Esophagus muscularis mucosa (tissue), 4 donors: ENCODE results near the gene DCLK3. TPM values are rescaled to one million over a fixed set of nuclear protein-coding genes. Genes with fewer than 3 reads are reported as not detected.

Experiments
- DNase-seq: peaks from one replicate; pipeline ENCODE4 v3.0.0-alpha.2; 2017; ENCODE audit errors: extremely low spot score
- H3K27ac ChIP-seq, 4 donors: fragments of 200-600 bp; sonication (generic); replicated peaks in 1 of 4; 1 replicate in 3 of 4; 2 replicates in 1 of 4; pipeline ENCODE4 v1.5.1; 2016 to 2019; ENCODE audit warnings: mild to moderate bottlenecking in 1 of 4
- H3K27me3 ChIP-seq, 4 donors: fragments of 200-600 bp; sonication (generic); one replicate each; pipeline versions ENCODE4 v1.5.1 to v1.6.0; 2016 to 2019
- H3K36me3 ChIP-seq, 4 donors: fragments of 200-600 bp; sonication (generic); one replicate each; pipeline ENCODE4 v1.5.1; 2016 to 2019
- H3K4me1 ChIP-seq, 4 donors: fragments of 200-600 bp; sonication (generic); one replicate each; pipeline ENCODE4 v1.5.1; 2016 to 2019
- H3K4me3 ChIP-seq, 4 donors: fragments of 200-600 bp; sonication (generic); 1 replicate in 2 of 4; 2 replicates in 2 of 4; pipeline ENCODE4 v1.5.1; 2016 to 2019; ENCODE audit warnings: mild to moderate bottlenecking in 4 of 4, moderate library complexity in 1 of 4
- H3K9me3 ChIP-seq, 4 donors: fragments of 200-600 bp; sonication (generic); 1 replicate in 3 of 4; 2 replicates in 1 of 4; pipeline ENCODE4 v1.5.1; 2016 to 2019
- EP300 ChIP-seq: sonication (generic); formaldehyde crosslinking; IDR thresholded peaks from one replicate; pipeline ENCODE4 v1.6.1; 2017; ENCODE audit warnings: antibody characterized with exemption
- POLR2A ChIP-seq: fragments of 450-650 bp; IDR thresholded peaks from one replicate; pipeline ENCODE4 v1.6.1; 2017; ENCODE audit warnings: antibody characterized with exemption, moderate library complexity, mild to moderate bottlenecking, low read depth
- POLR2AphosphoS5 ChIP-seq, 2 donors: sonication (generic); formaldehyde crosslinking; IDR thresholded peaks; one replicate each; pipeline ENCODE4 v1.6.1; 2017; ENCODE audit warnings: antibody characterized with exemption in 2 of 2
- WGBS: methylation state at CpG from one replicate; pipeline ENCODE4 v1.1.5; 2018; 5-methylcytosine and 5-hydroxymethylcytosine counted together
- intact Hi-C: fragments of 100-400 bp; cut with DNase I; formaldehyde crosslinking; loops from one replicate; pipeline ENCODE4 v1.15.1; 2023
- total RNA-seq, 4 donors: library from RNA; depleted of rRNA; stranded (reverse); fragments of >200 nt; gene quantifications; one replicate each; pipeline versions ENCODE4 v1.1.0 to v1.2.1, GENCODE V29; 2016
- TF ChIP-seq, protein P1 (sequence below), 3 experiments: fragments of 200-600 bp in 2 of 3; fragments of 450-650 bp in 1 of 3; sonication (generic) in 2 of 3; IDR thresholded peaks; one replicate each; pipeline ENCODE4 v1.5.1; 2017 to 2019; ENCODE audit warnings: antibody characterized with exemption in 3 of 3, mild to moderate bottlenecking in 2 of 3, moderate library complexity in 1 of 3

The DCLK3 gene
- total RNA-seq, 4 donors from 2014 or later: under 0.01 to 0.33 (median 0.21) TPM

GRCh38 chr3:36730966-36731365 is 33.4 kb downstream of the DCLK3 start:
- Histone ChIP-seq H3K27me3 (peaks cover 0 to 11% (median 0%) of the 10 kb centered on the region in 4 donors), H3K27ac (no peak overlapping the region), H3K4me3 (no peak overlapping the region), H3K9me3 (no peaks in the 10 kb centered on the region), H3K4me1 (peaks cover 0 to 5% (median 0%) of the 10 kb centered on the region in 4 donors), H3K36me3 (no peaks in the 10 kb centered on the region)
- no peak for DNase-seq
- 90% methylated on average over 3 of the region's 3 CpGs for WGBS
- intact Hi-C loops: loop anchor here (5.0 kb wide), 1 partner anchor 226 kb away; no protein-coding TSS in a partner anchor
- TF ChIP-seq POLR2AphosphoS5 (IDR thresholded peaks at IDR 0.05) (no peak), POLR2A (no peak), EP300 (no peak)
- TF ChIP-seq, protein P1, sequence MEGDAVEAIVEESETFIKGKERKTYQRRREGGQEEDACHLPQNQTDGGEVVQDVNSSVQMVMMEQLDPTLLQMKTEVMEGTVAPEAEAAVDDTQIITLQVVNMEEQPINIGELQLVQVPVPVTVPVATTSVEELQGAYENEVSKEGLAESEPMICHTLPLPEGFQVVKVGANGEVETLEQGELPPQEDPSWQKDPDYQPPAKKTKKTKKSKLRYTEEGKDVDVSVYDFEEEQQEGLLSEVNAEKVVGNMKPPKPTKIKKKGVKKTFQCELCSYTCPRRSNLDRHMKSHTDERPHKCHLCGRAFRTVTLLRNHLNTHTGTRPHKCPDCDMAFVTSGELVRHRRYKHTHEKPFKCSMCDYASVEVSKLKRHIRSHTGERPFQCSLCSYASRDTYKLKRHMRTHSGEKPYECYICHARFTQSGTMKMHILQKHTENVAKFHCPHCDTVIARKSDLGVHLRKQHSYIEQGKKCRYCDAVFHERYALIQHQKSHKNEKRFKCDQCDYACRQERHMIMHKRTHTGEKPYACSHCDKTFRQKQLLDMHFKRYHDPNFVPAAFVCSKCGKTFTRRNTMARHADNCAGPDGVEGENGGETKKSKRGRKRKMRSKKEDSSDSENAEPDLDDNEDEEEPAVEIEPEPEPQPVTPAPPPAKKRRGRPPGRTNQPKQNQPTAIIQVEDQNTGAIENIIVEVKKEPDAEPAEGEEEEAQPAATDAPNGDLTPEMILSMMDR (IDR thresholded peaks at IDR 0.05): no peak

GRCh38 chr3:36729204-36730056 is 34.9 kb downstream of the DCLK3 start:
- WGBS: 47% methylated on average over 9 of the region's 9 CpGs

DNA sequence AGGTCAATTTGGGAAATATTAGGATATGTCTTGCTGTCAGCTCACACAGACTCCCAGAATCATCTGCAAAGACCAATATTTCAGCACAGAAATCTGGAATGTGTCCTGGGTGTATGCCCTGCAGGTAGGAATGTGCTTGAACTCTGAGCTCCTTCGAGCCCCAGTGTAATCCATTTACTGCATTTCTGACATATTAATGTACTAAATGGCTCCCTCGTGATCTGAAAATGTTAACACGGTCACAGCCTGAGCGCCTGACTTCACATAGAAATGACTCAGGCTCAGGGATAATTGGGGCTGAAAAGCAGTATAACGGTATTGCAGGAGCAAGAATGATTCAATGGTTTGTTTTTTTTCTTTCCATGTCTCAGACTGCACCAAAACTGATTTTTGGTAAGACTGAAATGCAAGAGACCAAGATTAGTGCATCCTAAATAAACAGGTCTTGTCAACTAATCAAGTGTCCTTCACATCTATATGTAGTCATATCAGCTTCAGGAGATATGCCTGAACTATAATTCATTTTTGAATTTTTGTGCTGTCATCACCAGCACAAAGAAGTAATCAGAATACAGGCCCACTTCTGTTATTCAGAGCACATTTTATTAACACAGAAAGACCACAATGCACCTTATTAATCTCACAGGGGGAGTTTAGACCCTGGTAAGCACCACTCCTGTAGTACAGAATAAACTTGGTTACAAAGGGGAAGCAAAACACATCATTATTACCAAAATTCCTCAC is 49.8 kb downstream of the DCLK3 start:
- H3K9me3 ChIP-seq: no peaks in the 10 kb centered on the region
- H3K4me3 ChIP-seq: no peak overlapping the region
- intact Hi-C loops: no loop called here
- DNase-seq: no peak
- no peaks in the 10 kb centered on the region for H3K4me1 ChIP-seq
- WGBS: 78% methylated on average over 5 of the region's 5 CpGs
- H3K27ac ChIP-seq: no peak overlapping the region
- TF ChIP-seq POLR2AphosphoS5 (IDR thresholded peaks at IDR 0.05): no peak
- TF ChIP-seq EP300: no peak
- TF ChIP-seq, protein P1 (IDR thresholded peaks at IDR 0.05): no peak
- TF ChIP-seq POLR2A: no peak
- no peaks in the 10 kb centered on the region for H3K36me3 ChIP-seq
- H3K27me3 ChIP-seq: no peaks in the 10 kb centered on the region

More at GRCh38 chr3:36729204-36730056, 34.9 kb downstream of the DCLK3 start:
- Histone ChIP-seq H3K4me1 (peaks cover 0 to 5% (median 0%) of the 10 kb centered on the region in 4 donors), H3K27me3 (peaks cover 0 to 11% (median 0%) of the 10 kb centered on the region in 4 donors), H3K9me3 (no peaks in the 10 kb centered on the region), H3K27ac (no peak overlapping the region), H3K4me3 (no peak overlapping the region), H3K36me3 (no peaks in the 10 kb centered on the region)
- DNase-seq: no peak
- intact Hi-C loops: loop anchor here (2.0 to 5.0 kb wide), 2 partner anchors 139 to 228 kb away; no protein-coding TSS in a partner anchor
- no peak for TF ChIP-seq POLR2A
- no peak for TF ChIP-seq POLR2AphosphoS5 (IDR thresholded peaks at IDR 0.05)
- TF ChIP-seq, protein P1 (IDR thresholded peaks at IDR 0.05): peak; percentile 66 to 70 (median 68)
- no peak for TF ChIP-seq EP300

GRCh38 chr3:36713904-36714303 is 50.4 kb downstream of the DCLK3 start:
- Histone ChIP-seq H3K9me3 (no peaks in the 10 kb centered on the region), H3K27me3 (no peaks in the 10 kb centered on the region), H3K36me3 (no peaks in the 10 kb centered on the region), H3K27ac (no peak overlapping the region), H3K4me3 (no peak overlapping the region), H3K4me1 (no peaks in the 10 kb centered on the region)
- no peak for DNase-seq
- intact Hi-C loops: no loop called here
- 90% methylated on average over 4 of the region's 4 CpGs for WGBS
- TF ChIP-seq, protein P1 (IDR thresholded peaks at IDR 0.05): no peak
- TF ChIP-seq POLR2A: no peak
- no peak for TF ChIP-seq EP300
- TF ChIP-seq POLR2AphosphoS5 (IDR thresholded peaks at IDR 0.05): no peak
